Colonic mucosa (tissue), 4 donors: ENCODE results near the gene MAGI3. TPM values are rescaled to one million over a fixed set of nuclear protein-coding genes. Genes with fewer than 3 reads are reported as not detected.
"Not testable (repeated sequence)": the region's sequence is repeated elsewhere in the genome, so short reads cannot be mapped to it uniquely, and the experiment has no call there.

ENCODE experiments used
- DNase-seq: peaks from one replicate; pipeline ENCODE4 v3.0.0-alpha.2; 2020
- H3K27ac ChIP-seq: fragments of 200-600 bp; one replicate; pipeline ENCODE4 v1.8.0; 2021
- H3K27me3 ChIP-seq: fragments of 200-600 bp; one replicate; pipeline ENCODE4 v1.8.0; 2021
- H3K36me3 ChIP-seq: fragments of 200-600 bp; one replicate; pipeline ENCODE4 v1.8.0; 2021
- H3K4me1 ChIP-seq: fragments of 200-600 bp; one replicate; pipeline ENCODE4 v1.8.0; 2021; ENCODE audit warnings: mild to moderate bottlenecking
- H3K4me3 ChIP-seq: fragments of 200-600 bp; one replicate; pipeline ENCODE4 v1.8.0; 2021
- H3K9ac ChIP-seq, 2 donors: one replicate each; pipeline ENCODE4 v1.7.0; 2013; ENCODE audit warnings: control low read depth in 2 of 2, low read depth in 2 of 2, low read length in 2 of 2
- H3K9me3 ChIP-seq: fragments of 200-600 bp; one replicate; pipeline ENCODE4 v1.8.0; 2021
- intact Hi-C: fragments of 100-400 bp; cut with DNase I; formaldehyde crosslinking; loops from one replicate; pipeline ENCODE4 v1.14.1; 2022
- total RNA-seq, 2 donors: library from RNA; stranded (reverse); fragmentation: NEBNext Ultra II Directional in 1 of 2; extraction: Animal tissue kit (Norgen Biotek cat#: 25700) in 1 of 2; gene quantifications; one replicate each; pipeline ENCODE4 v1.2.1, GENCODE V29; 2021
- TF ChIP-seq, protein P1 (sequence below): fragments of 200-600 bp; IDR thresholded peaks from one replicate; pipeline ENCODE4 v1.8.0; 2022; ENCODE audit warnings: antibody characterized with exemption, mild to moderate bottlenecking
- donor health status: healthy.
- donor health status: DM: no; HTN: no; CAD: no.
- donor health status: DM: no; HTN: no; CAD: no.

Gene MAGI3
- total RNA-seq, 2 donors from 2014 or later, result 38.2 to 46.5 TPM

DNA sequence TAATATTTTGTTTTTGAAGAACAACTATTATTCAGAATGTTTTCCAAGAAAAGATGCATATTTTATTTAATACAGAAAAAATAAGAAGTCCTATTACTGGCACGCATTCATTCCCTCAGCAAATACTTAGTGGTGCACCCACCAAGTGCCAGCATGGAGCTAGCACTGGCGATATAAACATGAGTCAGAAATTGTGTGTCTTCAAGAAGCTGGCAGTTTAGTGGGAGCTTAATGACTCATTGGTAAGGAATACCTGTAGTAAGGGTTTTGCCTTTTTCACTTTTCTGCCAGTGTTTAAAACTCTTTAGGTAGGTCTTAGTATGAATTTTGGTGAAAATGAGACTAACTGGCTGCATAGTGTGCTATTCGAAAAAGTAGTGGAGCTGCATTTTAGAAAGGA is 6.3 kb downstream of the MAGI3 start:
- no peaks in the 10 kb centered on the region for H3K27me3 ChIP-seq
- DNase-seq, result no peak
- intact Hi-C loops, result no loop called here
- TF ChIP-seq, protein P1, sequence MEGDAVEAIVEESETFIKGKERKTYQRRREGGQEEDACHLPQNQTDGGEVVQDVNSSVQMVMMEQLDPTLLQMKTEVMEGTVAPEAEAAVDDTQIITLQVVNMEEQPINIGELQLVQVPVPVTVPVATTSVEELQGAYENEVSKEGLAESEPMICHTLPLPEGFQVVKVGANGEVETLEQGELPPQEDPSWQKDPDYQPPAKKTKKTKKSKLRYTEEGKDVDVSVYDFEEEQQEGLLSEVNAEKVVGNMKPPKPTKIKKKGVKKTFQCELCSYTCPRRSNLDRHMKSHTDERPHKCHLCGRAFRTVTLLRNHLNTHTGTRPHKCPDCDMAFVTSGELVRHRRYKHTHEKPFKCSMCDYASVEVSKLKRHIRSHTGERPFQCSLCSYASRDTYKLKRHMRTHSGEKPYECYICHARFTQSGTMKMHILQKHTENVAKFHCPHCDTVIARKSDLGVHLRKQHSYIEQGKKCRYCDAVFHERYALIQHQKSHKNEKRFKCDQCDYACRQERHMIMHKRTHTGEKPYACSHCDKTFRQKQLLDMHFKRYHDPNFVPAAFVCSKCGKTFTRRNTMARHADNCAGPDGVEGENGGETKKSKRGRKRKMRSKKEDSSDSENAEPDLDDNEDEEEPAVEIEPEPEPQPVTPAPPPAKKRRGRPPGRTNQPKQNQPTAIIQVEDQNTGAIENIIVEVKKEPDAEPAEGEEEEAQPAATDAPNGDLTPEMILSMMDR, result no peak
- no peak overlapping the region for H3K27ac ChIP-seq
- H3K9ac ChIP-seq, result no peak overlapping the region
- H3K36me3 ChIP-seq, result no peaks in the 10 kb centered on the region
- H3K4me1 ChIP-seq, result peaks cover 8% of the 10 kb centered on the region
- H3K4me3 ChIP-seq, result no peak overlapping the region
- no peaks in the 10 kb centered on the region for H3K9me3 ChIP-seq

DNA sequence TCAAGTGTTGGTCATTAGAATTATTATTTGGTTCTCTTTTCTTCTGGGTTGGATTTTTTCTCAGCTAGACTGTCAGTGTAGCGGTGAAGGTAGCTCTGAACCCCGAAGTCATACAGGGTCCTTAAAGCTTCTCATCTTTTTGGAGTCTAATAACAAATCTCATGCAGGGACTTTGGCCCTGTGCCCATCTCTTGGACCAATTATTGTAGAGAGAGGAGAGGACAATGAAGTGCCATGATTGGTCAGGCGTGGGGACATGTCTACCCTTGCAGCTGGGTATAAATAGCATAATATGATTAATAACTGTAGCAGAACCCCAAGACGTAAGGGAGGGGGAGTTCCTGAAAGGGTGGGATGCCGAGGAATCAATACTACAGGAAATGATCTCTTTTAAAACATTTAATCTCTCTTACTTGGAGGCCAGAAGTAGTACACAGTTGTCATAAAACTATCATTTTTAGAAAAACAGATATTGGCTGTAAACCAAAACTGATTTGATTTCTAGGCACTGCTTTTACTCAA is 8.8 kb downstream of the MAGI3 start:
- TF ChIP-seq, protein P1, result no peak
- H3K27ac ChIP-seq, result no peak overlapping the region
- no peaks in the 10 kb centered on the region for H3K36me3 ChIP-seq
- no peaks in the 10 kb centered on the region for H3K27me3 ChIP-seq
- no peak overlapping the region for H3K4me3 ChIP-seq
- intact Hi-C loops, result no loop called here
- H3K9ac ChIP-seq, result no peak overlapping the region
- peaks cover 3% of the 10 kb centered on the region for H3K4me1 ChIP-seq
- no peak for DNase-seq
- H3K9me3 ChIP-seq, result no peaks in the 10 kb centered on the region

DNA sequence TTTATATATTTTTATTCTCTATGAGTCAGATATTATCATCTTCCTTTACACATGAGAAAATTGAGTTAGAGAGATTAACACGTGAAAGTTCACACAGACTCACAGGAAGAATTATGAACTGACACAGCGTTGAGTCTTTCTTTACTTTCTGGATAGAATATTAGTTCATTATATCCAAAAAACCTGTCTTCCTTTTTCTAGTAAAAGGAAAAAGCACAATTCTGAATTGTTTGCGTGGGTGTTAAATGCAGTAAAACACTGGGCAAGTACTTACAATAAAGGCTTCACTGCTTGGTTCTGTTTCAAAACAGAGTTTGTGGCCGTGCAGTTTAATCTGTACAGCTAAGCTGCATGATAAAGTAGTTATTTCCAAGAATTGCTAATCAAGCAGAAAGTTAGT is 10.8 kb downstream of the MAGI3 start:
- Histone ChIP-seq H3K36me3 (no peaks in the 10 kb centered on the region), H3K27ac (no peak overlapping the region), H3K4me1 (peaks cover 3% of the 10 kb centered on the region), H3K9ac (no peak overlapping the region), H3K9me3 (no peaks in the 10 kb centered on the region), H3K27me3 (no peaks in the 10 kb centered on the region), H3K4me3 (no peak overlapping the region)
- TF ChIP-seq, protein P1, result no peak
- intact Hi-C loops, result no loop called here
- DNase-seq, result no peak

DNA sequence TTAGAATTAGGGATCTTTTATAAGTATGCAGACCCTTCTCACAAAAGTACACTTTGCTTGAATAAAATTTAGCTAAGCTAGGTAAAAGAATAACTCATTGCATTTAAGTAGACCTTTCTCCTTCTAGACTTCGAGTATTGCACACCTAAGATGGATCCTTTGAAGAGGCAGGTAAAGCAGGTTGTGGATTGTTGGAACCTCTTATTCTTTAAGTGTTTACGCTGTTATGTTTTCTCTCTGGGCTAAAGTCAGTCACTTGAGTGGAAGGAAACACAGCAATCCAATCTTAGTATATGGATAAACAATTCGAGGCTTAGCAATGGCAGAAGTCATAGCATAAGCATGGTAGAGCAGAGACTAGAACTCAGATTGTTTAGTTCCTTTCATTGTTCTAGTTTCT is 11.4 kb downstream of the MAGI3 start:
- no peaks in the 10 kb centered on the region for H3K9me3 ChIP-seq
- intact Hi-C loops, result no loop called here
- H3K36me3 ChIP-seq, result no peaks in the 10 kb centered on the region
- no peak overlapping the region for H3K9ac ChIP-seq
- no peak for DNase-seq
- H3K27me3 ChIP-seq, result no peaks in the 10 kb centered on the region
- TF ChIP-seq, protein P1, result no peak
- H3K27ac ChIP-seq, result no peak overlapping the region
- peaks cover 3% of the 10 kb centered on the region for H3K4me1 ChIP-seq
- no peak overlapping the region for H3K4me3 ChIP-seq

DNA sequence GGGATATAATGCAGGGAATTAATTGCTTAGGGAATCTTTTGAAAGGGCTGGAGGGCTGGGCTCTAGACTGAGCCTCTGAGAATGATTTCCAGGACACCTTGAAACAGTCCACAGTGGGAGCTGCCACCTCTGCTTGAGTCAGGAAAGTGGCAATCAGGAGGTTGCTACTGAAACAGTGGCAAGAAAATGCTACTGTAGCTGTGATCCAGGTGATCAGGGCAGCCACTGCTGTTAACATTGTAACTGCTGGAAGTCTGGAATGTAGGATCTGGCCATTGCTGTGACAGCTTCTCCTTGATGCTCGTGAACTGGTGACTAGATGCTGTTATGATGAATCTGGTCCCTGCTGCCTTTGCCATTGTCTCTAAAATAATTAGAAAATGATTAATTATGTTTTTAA is 12.8 kb downstream of the MAGI3 start:
- H3K36me3 ChIP-seq, result no peaks in the 10 kb centered on the region
- H3K9me3 ChIP-seq, result no peaks in the 10 kb centered on the region
- H3K4me1 ChIP-seq, result peaks cover 3% of the 10 kb centered on the region
- H3K27me3 ChIP-seq, result no peaks in the 10 kb centered on the region
- intact Hi-C loops, result no loop called here
- H3K4me3 ChIP-seq, result no peak overlapping the region
- TF ChIP-seq, protein P1, result no peak
- no peak for DNase-seq
- no peak overlapping the region for H3K9ac ChIP-seq
- H3K27ac ChIP-seq, result no peak overlapping the region

DNA sequence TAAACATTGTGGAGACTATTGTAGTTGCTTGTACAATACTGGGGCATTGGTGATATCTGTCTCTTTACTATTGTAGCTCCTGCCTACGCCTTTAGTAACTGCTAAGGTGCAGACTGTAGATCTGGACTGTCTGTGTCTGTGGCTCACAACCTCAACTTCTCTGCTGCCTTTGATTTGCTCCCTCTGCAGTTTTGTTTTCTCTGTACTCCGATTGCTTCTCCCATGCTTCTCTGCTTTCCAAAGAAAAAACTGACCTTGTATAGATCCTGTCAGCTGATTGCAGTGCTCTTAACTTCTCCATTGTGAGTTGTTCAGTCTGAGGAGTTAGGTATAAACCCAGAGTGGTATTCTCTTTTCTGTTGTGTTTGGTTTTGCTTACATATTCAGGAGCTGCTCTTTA is 15.3 kb downstream of the MAGI3 start:
- intact Hi-C loops, result no loop called here
- TF ChIP-seq, protein P1, result no peak
- no peak for DNase-seq
- no peak overlapping the region for H3K27ac ChIP-seq
- no peaks in the 10 kb centered on the region for H3K36me3 ChIP-seq
- H3K27me3 ChIP-seq, result no peaks in the 10 kb centered on the region
- no peaks in the 10 kb centered on the region for H3K9me3 ChIP-seq
- no peak overlapping the region for H3K4me3 ChIP-seq
- no peak overlapping the region for H3K9ac ChIP-seq
- H3K4me1 ChIP-seq, result peaks cover 3% of the 10 kb centered on the region

DNA sequence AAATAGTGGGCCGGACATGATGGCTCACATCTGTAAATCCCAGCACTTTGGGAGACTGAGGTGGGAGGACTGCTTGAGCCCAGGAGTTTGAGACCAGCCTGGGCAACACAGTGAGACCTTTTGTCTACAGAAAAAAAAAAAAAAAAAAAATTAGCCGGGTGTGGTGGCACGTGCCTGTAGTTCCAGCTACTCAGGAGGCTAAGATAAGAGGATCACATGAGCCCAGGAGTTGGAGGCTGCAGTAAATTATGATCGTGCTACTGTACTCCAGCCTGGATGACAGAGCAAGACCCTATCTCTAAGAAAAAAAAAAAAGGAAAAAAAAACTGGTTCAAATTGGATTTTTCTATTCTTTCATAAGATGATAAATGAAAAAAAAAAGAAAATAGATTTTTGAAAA is 15.8 kb downstream of the MAGI3 start:
- H3K4me3 ChIP-seq, H3K9ac ChIP-seq, H3K4me1 ChIP-seq, H3K27me3 ChIP-seq, H3K27ac ChIP-seq, DNase-seq, H3K9me3 ChIP-seq, intact Hi-C loops, H3K36me3 ChIP-seq: not testable (repeated sequence)
